SKM-1 treated with dmso at 0.1 percent for 144 hours (cell line): ENCODE measurements around the gene RBBP9.
"Not testable (repeated sequence)": the region's sequence is repeated elsewhere in the genome, so short reads cannot be mapped to it uniquely, and the experiment has no call there.

ENCODE experiments used
- DNase-seq: peaks from one replicate; lab custom pipeline; 2025; ENCODE audit not compliant: unreplicated experiment; lab: John Stamatoyannopoulos, UW

RBBP9 gene

DNA sequence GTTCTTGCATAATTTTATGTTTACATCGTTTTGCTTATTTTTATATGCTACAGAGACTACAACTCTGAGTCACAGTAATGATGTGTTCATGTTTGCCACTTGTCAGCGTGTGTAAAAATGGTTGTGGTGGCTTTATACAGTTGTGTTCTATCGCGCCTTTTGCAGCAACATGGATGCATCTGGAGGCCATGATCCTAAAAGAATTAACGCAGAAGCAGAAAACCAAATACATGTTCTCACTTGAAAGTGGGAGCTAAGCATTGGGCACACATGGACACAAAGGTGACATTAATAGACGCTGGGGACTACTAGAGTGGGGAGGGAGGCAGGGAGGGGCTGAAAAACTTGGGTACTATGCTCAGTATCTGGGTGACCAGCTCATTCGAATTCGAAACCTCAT is 9.7 kb upstream of the RBBP9 start:
- no peak for DNase-seq

DNA sequence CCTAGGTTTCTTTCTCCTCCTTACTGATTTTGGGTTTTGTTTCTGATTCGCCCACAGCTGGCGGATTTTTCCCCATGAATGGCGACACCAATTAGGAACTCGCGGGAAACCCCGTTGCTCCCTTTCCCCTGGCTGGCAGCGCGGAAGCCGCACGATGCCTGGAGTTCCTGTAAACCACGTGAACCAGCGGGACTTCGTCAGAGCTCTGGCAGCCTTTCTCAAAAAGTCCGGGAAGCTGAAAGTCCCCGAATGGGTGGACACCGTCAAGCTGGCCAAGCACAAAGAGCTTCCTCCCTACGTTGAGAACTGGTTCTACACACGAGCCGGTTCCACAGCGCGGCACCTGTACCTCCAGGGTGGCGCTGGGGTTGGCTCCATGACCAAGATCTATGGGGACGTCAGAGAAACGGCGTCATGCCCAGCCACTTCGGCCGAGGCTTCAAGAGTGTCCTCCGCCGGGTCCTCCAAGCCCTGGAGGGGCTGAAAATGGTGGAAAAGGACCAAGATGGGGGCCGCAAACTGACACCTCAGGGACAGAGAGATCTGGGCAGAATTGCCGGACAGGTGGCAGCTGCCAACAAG is 7.5 kb upstream of the RBBP9 start:
- no peak for DNase-seq

DNA sequence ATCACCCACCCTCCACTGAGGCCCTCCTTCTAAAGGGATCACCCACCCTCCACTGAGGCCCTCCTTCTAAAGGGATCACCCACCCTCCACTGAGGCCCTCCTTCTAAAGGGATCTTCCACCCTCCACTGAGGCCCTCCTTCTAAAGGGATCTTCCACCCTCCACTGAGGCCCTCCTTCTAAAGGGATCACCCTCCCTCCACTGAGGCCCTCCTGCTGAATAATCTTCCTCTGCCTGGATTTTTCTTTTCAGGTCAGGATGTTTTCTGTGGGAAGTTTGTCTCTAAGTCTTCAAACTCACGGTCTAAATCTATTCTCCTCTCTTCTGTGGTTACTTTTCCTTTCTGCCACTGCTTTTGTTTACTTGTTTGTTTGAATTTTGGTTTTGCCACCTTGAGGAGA is 4.6 kb upstream of the RBBP9 start:
- not testable (repeated sequence) for DNase-seq

DNA sequence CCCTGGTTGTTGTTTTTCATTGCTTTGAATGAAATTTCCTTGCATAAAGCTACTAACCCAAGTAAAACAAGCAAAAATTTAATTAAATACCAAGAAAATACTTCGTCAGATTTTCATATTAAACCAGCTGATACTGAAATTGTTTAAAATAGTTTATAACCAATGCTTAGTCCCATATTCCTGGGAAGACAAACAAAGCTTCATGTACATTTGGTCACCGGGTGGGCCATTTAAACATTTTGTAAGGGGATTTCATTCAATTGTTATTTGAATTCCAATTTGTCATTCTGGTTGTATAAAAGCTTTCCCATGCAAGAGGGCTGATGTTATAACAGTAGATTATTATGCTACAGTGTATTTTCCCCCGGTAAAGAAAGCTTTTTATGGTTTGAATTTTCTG is 578 bp upstream of the RBBP9 start:
- DNase-seq, result no peak

DNA sequence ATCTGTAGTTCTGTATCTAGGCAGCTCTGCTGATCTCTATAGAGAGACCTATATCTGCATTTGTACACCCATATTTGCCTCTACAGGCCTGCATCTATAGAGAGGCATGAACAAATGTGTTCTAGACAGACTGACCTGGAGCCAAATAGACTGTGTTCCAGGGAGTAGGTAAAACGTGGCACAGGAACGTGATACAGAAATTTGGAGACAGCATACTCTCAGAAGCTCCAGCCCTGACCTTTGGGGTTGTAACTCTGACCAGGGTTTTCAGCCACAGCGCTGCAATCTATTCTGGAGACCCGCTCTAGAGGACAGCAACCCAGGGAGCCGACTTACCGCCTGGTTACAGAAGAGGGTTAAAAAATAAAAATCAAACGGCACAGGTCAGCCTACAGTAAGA is 983 bp downstream of the RBBP9 start:
- no peak for DNase-seq

DNA sequence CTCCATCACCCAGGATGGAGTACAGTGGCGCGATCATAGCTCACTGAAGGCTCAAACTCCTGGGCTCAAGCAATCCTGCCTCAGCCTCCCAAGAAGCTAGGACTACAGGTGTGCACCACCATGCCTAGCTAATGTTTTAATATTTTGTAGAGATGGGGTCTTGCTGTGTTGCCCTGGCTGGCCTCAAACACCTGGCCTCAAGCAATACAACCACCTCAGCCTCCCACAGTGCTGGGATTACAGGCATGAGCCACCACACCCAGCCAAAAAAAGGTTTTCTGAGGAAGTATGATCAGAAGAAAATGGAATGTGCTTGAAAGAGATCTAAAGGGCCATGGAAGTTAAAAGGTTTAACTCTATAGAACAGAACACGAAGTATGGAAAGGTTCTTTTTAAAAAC is 8.7 kb downstream of the RBBP9 start:
- no peak for DNase-seq

DNA sequence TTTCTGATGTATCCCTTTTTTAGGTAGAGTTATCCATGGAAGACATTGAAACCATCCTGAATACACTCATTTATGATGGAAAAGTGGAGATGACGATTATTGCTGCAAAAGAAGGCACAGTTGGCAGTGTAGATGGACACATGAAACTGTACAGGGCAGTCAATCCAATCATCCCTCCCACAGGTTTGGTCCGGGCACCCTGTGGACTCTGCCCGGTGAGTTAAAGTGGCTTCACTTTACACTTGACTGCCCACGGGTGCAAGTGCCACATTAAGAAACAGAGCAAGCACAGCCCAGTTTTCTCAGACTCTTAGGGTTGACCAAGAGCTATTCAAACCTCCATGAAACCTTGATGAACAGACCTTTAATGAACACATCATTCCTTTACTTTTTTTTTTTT is 15.4 kb downstream of the RBBP9 start:
- DNase-seq, result no peak

DNA sequence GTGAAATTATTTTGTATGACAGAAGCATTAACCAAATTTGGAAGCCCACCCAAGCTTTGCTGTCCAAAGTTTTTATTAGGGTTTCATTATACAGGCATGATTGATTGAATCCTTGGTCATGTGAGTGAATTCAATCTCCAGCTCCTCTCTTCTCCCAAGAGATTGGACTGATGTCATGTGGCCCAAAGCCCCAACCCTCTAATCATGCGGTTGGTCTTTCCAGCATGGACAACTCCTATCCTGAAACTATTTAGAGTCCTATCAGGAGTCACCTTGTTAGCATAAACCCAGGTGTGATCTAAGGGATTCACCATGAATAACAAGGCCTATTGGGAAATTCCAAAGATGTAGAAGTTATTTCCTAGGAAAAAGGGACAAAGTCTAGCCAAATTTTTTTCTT is 19.2 kb downstream of the RBBP9 start:
- DNase-seq, result no peak

DNA sequence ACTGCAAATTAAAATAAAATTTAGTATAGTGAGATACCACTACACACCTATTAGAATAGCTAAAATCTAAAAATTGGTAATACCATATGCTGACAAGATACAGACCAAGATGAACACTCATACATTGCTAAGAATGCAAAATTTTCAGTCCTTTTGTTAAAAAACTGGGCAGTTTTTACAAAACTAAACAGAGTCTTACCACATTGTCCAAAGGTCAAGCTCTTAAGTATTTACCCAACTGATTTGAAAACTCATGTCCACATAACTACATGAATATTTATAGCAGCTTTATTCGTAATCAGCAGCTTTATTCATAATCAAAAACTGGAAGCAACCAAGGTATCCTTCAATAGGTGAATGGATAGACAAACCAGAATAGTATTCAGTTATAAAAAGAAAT is 19.8 kb downstream of the RBBP9 start:
- no peak for DNase-seq

DNA sequence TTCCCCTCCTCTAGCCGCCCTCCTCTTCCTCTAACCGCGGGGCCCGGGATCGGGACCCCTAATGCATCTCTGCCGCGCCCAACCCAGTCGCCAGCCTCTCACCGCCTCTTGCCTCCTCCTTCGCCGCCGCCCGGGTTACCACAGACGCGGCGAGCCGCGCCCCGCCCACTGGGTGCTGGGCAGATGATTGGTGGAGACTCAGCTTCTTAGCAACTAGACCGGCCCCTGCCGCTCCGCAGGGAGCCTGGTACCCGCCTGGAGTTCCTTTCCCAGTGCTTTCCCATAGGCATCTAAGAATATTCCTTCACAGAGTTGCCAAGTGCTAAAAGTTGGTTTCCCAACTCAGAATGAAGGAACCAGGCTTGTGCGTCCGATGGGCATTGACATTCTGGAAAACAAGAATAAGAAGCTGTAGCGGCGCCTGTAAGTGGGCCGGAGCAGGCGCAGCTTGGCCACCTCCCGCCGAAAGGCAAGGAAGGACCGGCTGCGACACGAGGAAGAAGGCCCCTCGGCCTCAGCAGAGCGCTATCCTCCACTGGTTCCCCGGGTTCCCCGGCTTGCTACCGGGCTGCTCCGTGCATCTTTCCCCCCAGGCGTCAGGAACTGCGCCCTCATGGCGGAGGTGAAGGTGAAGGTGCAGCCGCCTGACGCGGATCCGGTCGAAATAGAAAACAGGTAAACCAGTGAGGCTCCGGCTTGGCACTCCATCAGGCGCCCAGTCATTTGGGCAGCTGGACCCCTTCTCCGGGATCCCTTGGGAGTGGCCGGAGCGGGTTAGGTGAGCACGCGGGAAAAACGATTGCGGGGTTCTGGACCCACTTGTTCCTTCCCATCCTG is 29.9 kb downstream of the RBBP9 start, which contains the start of the genes DZANK1 and POLR3F:
DZANK1 (minus strand) TSS at position 137 of the 837 bp plus-strand sequence. CDS start 1,672 bp downstream, outside the sequence.
POLR3F (plus strand) TSS at position 497 of the 837 bp plus-strand sequence; CDS start at position 614, 117 bp downstream.
- DNase-seq, result peak; percentile 74

DNA sequence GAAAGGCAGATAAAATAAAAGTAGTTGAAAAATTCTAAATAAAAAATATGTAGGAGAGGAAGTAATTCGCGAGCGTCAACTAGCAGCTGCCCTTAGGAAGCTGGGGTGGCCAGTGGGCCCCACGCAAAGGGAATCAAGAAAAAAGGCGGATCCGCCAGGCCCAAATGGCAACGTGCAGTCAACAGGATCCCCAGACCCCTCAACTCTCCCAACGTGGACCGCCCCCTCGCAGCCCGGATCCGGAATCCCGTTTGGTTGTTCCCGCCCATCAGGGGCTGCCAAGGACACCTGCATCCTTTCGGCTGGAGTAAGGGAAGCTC is 30.5 kb downstream of the RBBP9 start:
- no peak for DNase-seq

DNA sequence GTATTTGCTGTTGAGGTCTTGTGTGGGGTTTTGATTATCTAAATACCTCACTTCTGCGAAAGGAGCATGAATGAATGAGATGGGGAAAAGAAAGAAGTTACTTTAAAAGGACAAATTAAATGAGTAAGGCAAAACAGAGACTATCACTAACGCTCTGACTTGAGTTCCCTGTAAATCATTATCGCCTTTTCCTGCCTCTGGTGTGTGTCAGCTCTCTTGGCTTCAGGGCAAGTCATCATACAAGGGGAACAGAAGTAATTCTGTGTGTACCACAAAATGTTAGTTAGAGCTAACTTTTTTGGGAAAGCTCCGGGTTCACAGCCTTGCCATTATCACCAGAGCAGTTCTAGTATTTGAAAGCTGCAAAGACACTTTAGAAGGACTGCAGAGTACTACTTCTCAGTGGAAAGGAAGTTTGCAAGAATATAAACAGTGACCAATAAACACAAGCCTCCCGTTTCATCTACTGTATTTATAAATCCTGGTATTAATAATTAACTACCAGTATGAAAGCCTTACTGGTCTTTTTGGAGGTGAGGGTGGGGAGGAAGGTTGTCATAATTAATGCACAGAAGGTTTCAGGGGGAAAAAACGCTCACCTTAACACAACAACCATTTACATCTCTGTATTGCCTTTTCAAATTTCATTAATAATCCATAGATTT is 31.4 kb downstream of the RBBP9 start:
- DNase-seq, result no peak

DNA sequence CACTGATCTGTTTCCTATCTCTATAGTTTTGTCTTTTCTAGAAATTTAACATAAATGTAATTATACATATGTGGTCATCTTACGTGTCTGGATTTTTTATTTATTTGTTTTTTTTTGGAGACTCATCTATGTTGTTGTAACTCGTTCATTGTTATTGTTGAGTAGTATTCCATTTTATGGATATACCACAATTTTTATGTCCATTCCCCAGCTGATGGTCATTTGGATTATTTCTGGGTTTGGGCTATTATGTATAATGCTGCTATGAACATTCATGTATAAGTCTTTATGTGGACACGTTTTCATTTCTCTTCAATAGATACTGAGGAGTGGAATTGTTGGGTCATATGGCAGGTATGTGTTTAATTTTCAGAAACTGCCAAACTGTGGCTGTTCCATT is 40.4 kb downstream of the RBBP9 start:
- no peak for DNase-seq

DNA sequence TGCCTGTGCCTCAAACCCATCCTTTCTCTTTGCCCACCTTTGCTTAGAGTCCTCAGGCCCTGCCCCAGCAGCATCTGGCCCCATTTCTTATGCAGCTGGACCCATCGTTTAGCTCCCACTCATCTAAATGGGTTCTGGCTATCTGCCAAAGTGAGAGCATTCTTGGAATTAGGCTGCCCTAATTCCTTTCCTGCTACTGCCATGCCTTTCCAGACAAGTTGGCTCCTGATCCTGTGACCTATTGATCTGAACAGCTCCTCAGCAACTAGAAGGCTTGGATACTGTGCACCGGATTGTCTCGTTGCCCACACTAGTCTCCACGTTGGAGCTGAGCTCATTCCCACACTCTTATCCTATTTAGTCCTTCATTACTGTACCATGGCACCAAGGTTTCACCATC is 53.1 kb downstream of the RBBP9 start:
- no peak for DNase-seq

DNA sequence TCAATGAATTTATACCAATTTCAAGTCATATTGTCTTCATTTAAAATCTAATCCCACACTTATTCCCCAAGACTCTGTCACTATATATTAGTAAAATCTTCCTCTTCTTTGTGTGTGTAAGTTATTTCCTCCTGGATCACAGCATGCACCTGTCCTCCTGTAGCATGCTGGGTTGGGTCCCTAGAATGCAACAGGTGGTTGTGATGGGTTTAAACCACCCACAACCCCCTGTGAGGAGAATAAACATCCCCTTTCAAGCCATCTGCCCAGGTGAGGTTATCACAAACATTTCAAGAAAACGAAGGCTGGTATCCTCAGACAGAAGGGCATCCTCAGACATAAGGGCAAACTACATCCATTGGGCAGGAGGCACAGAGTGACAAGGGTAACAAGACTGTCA is 56.6 kb downstream of the RBBP9 start:
- DNase-seq, result no peak

DNA sequence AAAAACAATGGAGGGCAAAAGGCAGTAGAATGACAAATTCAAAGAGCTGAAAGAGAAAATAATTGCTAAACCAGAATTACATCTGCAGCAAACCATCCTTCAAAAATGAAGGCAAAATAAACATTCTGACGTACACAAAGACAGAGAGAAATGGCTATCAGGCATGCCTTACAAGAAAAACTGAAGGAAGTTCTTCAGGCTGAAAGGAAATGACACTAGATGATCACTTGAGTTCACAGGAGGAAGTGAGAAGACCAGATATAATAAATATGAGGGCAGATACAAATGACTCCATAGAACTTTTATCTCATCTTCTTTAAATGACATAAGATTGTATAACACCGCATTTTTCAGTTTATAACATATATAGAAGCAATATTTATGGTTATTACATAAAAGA is 60.2 kb downstream of the RBBP9 start:
- DNase-seq, result no peak
